ENCODE measurements around the gene DMWD.

GRCh38 chr19:45779231-45780145, 13.2 kb downstream of the DMWD start:
- no peak for TF ChIP-seq CTCF (conservative IDR thresholded peaks at IDR 0.05; ENCODE audit: low read depth, low read length)
- no peak for TF ChIP-seq RAD21 (IDR thresholded peaks at IDR 0.05; ENCODE audit: low read length)
- no peak for TF ChIP-seq MXI1 (IDR thresholded peaks at IDR 0.05; ENCODE audit: borderline replicate concordance, low read depth, low read length)
- TF ChIP-seq CHD1 (IDR thresholded peaks at IDR 0.05; ENCODE audit: low read depth, low read length), result no peak
- TF ChIP-seq POLR2A (IDR thresholded peaks at IDR 0.05; ENCODE audit: low read depth, low read length), result no peak
- no peak for TF ChIP-seq MAFK (IDR thresholded peaks at IDR 0.05; ENCODE audit: low read depth, low read length)
- no peak for TF ChIP-seq BHLHE40 (IDR thresholded peaks at IDR 0.05; ENCODE audit: low read depth, low read length)
- TF ChIP-seq RFX5 (IDR thresholded peaks at IDR 0.05; ENCODE audit: low read depth, low read length), result no peak
- TF ChIP-seq RCOR1 (IDR thresholded peaks at IDR 0.05; ENCODE audit: insufficient replicate concordance, low read length), result no peak
- TF ChIP-seq CEBPB (IDR thresholded peaks at IDR 0.05; ENCODE audit: low read depth, low read length), result no peak
- TF ChIP-seq FOS (IDR thresholded peaks at IDR 0.05; ENCODE audit: low read depth, low read length), result no peak
